Keratinocyte (primary cell): ENCODE data around the gene LSM12. TPM values are rescaled to one million over a fixed set of nuclear protein-coding genes. Genes with fewer than 3 reads are reported as not detected.

Experiments used
- DNase-seq: peaks from one replicate; pipeline ENCODE4 v3.0.0-alpha.2; 2011; ENCODE audit warnings: low read depth, missing footprints, low spot score
- FAIRE-seq: peaks from 2 replicates; lab custom pipeline; 2011; peaks lifted over from hg19 to GRCh38; lab: Jason Lieb, UNC
- H2AFZ ChIP-seq: 2 replicates; pipeline ENCODE4 v1.6.0; 2012; ENCODE audit warnings: low read length, control low read depth, inconsistent platforms; ENCODE audit not compliant: control insufficient read depth
- H3K27ac ChIP-seq: 2 replicates; pipeline ENCODE4 v1.5.1; 2011; ENCODE audit warnings: low read length; ENCODE audit not compliant: control insufficient read depth, insufficient read depth
- H3K27me3 ChIP-seq: 3 replicates; pipeline ENCODE4 v1.6.0; 2011; ENCODE audit warnings: low read length; ENCODE audit not compliant: control insufficient read depth, insufficient read depth; ENCODE audit errors: extremely low read depth
- H3K36me3 ChIP-seq, 2 experiments: 2 replicates in 1 of 2; 3 replicates in 1 of 2; pipeline ENCODE4 v1.5.1; 2011; ENCODE audit warnings: low read length in 2 of 2, mild to moderate bottlenecking in 1 of 2; ENCODE audit not compliant: control insufficient read depth in 2 of 2, insufficient read depth in 2 of 2; ENCODE audit errors: extremely low read depth in 1 of 2
- H3K4me1 ChIP-seq: 3 replicates; pipeline ENCODE4 v1.5.1; 2011; ENCODE audit warnings: low read length; ENCODE audit not compliant: control insufficient read depth, insufficient read depth; ENCODE audit errors: extremely low read depth
- H3K4me2 ChIP-seq: 3 replicates; pipeline ENCODE4 v1.6.0; 2011; ENCODE audit warnings: low read depth, low read length; ENCODE audit not compliant: control insufficient read depth, insufficient read depth; ENCODE audit errors: extremely low read depth
- H3K4me3 ChIP-seq, 3 experiments: fragments of 200-600 bp in 1 of 3; sonication (generic) in 1 of 3; 2 replicates in 2 of 3; 3 replicates in 1 of 3; pipeline ENCODE4 v1.5.1; 2011 to 2016; ENCODE audit warnings: low read length in 3 of 3, mild to moderate bottlenecking in 3 of 3, control low read depth in 2 of 3, inconsistent platforms in 1 of 3, low read depth in 1 of 3, mixed read lengths in 1 of 3, mixed run types in 1 of 3, moderate library complexity in 1 of 3; ENCODE audit not compliant: control insufficient read depth in 2 of 3, insufficient read depth in 2 of 3; ENCODE audit errors: extremely low read depth in 1 of 3
- H3K79me2 ChIP-seq: 2 replicates; pipeline ENCODE4 v1.6.0; 2012; ENCODE audit warnings: low read length; ENCODE audit not compliant: control insufficient read depth, insufficient read depth
- H3K9ac ChIP-seq: 3 replicates; pipeline ENCODE4 v1.6.0; 2011; ENCODE audit warnings: low read length; ENCODE audit not compliant: control insufficient read depth, insufficient read depth; ENCODE audit errors: extremely low read depth
- H3K9me1 ChIP-seq: 3 replicates; pipeline ENCODE4 v1.6.0; 2011; ENCODE audit warnings: low read length; ENCODE audit not compliant: control insufficient read depth, insufficient read depth; ENCODE audit errors: extremely low read depth
- H3K9me3 ChIP-seq: 2 replicates; pipeline ENCODE4 v1.5.1; 2012; ENCODE audit warnings: low read depth, low read length; ENCODE audit not compliant: control insufficient read depth
- H4K20me1 ChIP-seq: 3 replicates; pipeline ENCODE4 v1.6.0; 2011; ENCODE audit warnings: low read length; ENCODE audit not compliant: control insufficient read depth, insufficient read depth; ENCODE audit errors: extremely low read depth
- CTCF ChIP-seq, 3 experiments: IDR thresholded peaks in 1 of 3; conservative IDR thresholded peaks in 1 of 3; optimal IDR thresholded peaks in 1 of 3; 2 replicates in 2 of 3; 3 replicates in 1 of 3; pipeline versions ENCODE3 to v1.5.1; 2011; ENCODE audit warnings: low read length in 3 of 3, mild to moderate bottlenecking in 3 of 3, moderate library complexity in 2 of 3, control low read depth in 1 of 3, inconsistent platforms in 1 of 3; ENCODE audit not compliant: insufficient read depth in 2 of 3; ENCODE audit errors: extremely low read depth in 1 of 3
- EZH2 ChIP-seq: IDR thresholded peaks from one replicate; pipeline ENCODE4 v1.6.1; 2012; ENCODE audit warnings: inconsistent platforms, mild to moderate bottlenecking, low read length, moderate library complexity
- dilution Hi-C: fragments of 300-500 bp; cut with MboI; formaldehyde crosslinking; loops from one replicate; pipeline ENCODE4 v1.7.0; 2020; ENCODE audit warnings: low sequenced_read_pairs; ENCODE audit not compliant: extremely low pct_ligation_motif_present
- polyA plus RNA-seq, 5 experiments: library from polyadenylated mRNA; depleted of rRNA in 3 of 5; stranded (reverse) in 3 of 5; stranded (forward) in 1 of 5; unstranded in 1 of 5; fragments of >200 nt; gene quantifications; 1 replicate in 1 of 5; 2 replicates in 3 of 5; 3 replicates in 1 of 5; pipeline versions ENCODE4 v1.2.1 to v1.2.3, GENCODE V29; 2011 to 2012; ENCODE audit warnings: missing spikeins in 2 of 5, low read depth in 1 of 5, low replicate concordance in 1 of 5

LSM12 gene
- polyA plus RNA-seq, 1 donor (not counting 4 experiments of a cell fraction or from before 2014, with no cell fraction given), result 49.5 TPM

GRCh38 chr17:44106801-44107200 is 40.3 kb upstream of the LSM12 start:
- no peak overlapping the region for H3K9ac ChIP-seq
- H3K27me3 ChIP-seq, result peaks cover 5% of the 10 kb centered on the region
- H2AFZ ChIP-seq, result no peak overlapping the region
- H3K4me3 ChIP-seq, result no peak overlapping the region
- DNase-seq, result no peak
- no peaks in the 10 kb centered on the region for H3K9me3 ChIP-seq
- TF ChIP-seq CTCF (optimal IDR thresholded peaks at IDR 0.05 in 1 of 3, IDR thresholded peaks at IDR 0.05 in 1 of 3, conservative IDR thresholded peaks at IDR 0.05 in 1 of 3; ENCODE audit: extremely low read depth in 1 of 3, insufficient read depth in 2 of 3, low read length in 3 of 3), result no peak
- TF ChIP-seq EZH2, result no peak
- H3K4me2 ChIP-seq, result no peak overlapping the region
- FAIRE-seq, result no peak
- H3K4me1 ChIP-seq, result peaks cover 18% of the 10 kb centered on the region
- H3K79me2 ChIP-seq, result no peaks in the 10 kb centered on the region
- H4K20me1 ChIP-seq, result no peaks in the 10 kb centered on the region
- no peaks in the 10 kb centered on the region for H3K9me1 ChIP-seq
- H3K36me3 ChIP-seq, result no peaks in the 10 kb centered on the region
- H3K27ac ChIP-seq, result no peak overlapping the region
- dilution Hi-C loops, result no loop called here

GRCh38 chr17:44105941-44106340 is 39.5 kb upstream of the LSM12 start:
- TF ChIP-seq CTCF (optimal IDR thresholded peaks at IDR 0.05 in 1 of 3, IDR thresholded peaks at IDR 0.05 in 1 of 3, conservative IDR thresholded peaks at IDR 0.05 in 1 of 3; ENCODE audit: extremely low read depth in 1 of 3, insufficient read depth in 2 of 3, low read length in 3 of 3) (no peak), EZH2 (no peak)
- no peak overlapping the region for H3K4me2 ChIP-seq
- no peak overlapping the region for H3K9ac ChIP-seq
- no peaks in the 10 kb centered on the region for H3K9me3 ChIP-seq
- peaks cover 11% of the 10 kb centered on the region for H3K4me1 ChIP-seq
- H3K36me3 ChIP-seq, result no peaks in the 10 kb centered on the region
- H3K27ac ChIP-seq, result no peak overlapping the region
- no peak overlapping the region for H3K4me3 ChIP-seq
- FAIRE-seq, result no peak
- no peak overlapping the region for H2AFZ ChIP-seq
- H3K9me1 ChIP-seq, result no peaks in the 10 kb centered on the region
- H3K27me3 ChIP-seq, result peaks cover 5% of the 10 kb centered on the region
- no peak for DNase-seq
- H3K79me2 ChIP-seq, result no peaks in the 10 kb centered on the region
- dilution Hi-C loops, result no loop called here
- H4K20me1 ChIP-seq, result no peaks in the 10 kb centered on the region
